CD8-positive, alpha-beta memory T cell (primary cell): ENCODE results near the gene TMIGD1. TPM values are rescaled to one million over a fixed set of nuclear protein-coding genes. Genes with fewer than 3 reads are reported as not detected.
"Not testable (repeated sequence)": the region's sequence is repeated elsewhere in the genome, so short reads cannot be mapped to it uniquely, and the experiment has no call there.

Experiments used
- CTCF ChIA-PET: fragments of 350-600 bp; sonication (Branson Sonifier 250); formaldehyde crosslinking; loops from one replicate; lab custom pipeline; 2021; ENCODE audit warnings: antibody characterized with exemption; lab: Charles Lee
- POLR2A ChIA-PET: fragments of 350-600 bp; sonication (Branson Sonifier 250); formaldehyde crosslinking; loops from one replicate; lab custom pipeline; 2021; ENCODE audit warnings: antibody characterized with exemption; lab: Charles Lee
- DNase-seq, 5 donors: peaks; one replicate each; pipeline versions ENCODE4 v3.0.0 to v3.0.0-alpha.2; 2020 to 2022; ENCODE audit warnings: mixed read lengths in 1 of 5
- H3K27ac ChIP-seq: one replicate; pipeline ENCODE4 v1.7.0; 2013; ENCODE audit warnings: low read depth, mild to moderate bottlenecking, low read length, moderate library complexity
- H3K27me3 ChIP-seq: 2 replicates; pipeline ENCODE4 v1.7.0; 2013; ENCODE audit warnings: low read length, mild to moderate bottlenecking; ENCODE audit not compliant: insufficient read depth, poor library complexity, severe bottlenecking
- H3K36me3 ChIP-seq: 2 replicates; pipeline ENCODE4 v1.7.0; 2013; ENCODE audit warnings: mild to moderate bottlenecking, low read length, moderate library complexity; ENCODE audit not compliant: insufficient read depth
- H3K4me1 ChIP-seq: 2 replicates; pipeline ENCODE4 v1.7.0; 2013; ENCODE audit warnings: mild to moderate bottlenecking, low read length, moderate library complexity; ENCODE audit not compliant: insufficient read depth
- H3K4me3 ChIP-seq: 2 replicates; pipeline ENCODE4 v1.7.0; 2013; ENCODE audit warnings: mild to moderate bottlenecking, low read length
- H3K9me3 ChIP-seq: 2 replicates; pipeline ENCODE4 v1.7.0; 2013; ENCODE audit warnings: mild to moderate bottlenecking, low read length
- H3K27ac Mint-ChIP-seq, 8 donors: one replicate each; pipeline ENCODE4 v1.8.0; 2020 to 2021; ENCODE audit warnings: mixed read lengths in 8 of 8, mild to moderate bottlenecking in 6 of 8, inconsistent platforms in 3 of 8, moderate library complexity in 3 of 8
- H3K27me3 Mint-ChIP-seq, 2 donors: one replicate each; pipeline ENCODE4 v1.8.0; 2020 to 2021; ENCODE audit warnings: mixed read lengths in 2 of 2, mild to moderate bottlenecking in 1 of 2, moderate library complexity in 1 of 2
- H3K36me3 Mint-ChIP-seq, 3 donors: one replicate each; pipeline ENCODE4 v1.8.0; 2020 to 2021; ENCODE audit warnings: mixed read lengths in 3 of 3, inconsistent platforms in 1 of 3, mild to moderate bottlenecking in 1 of 3
- H3K4me1 Mint-ChIP-seq, 3 donors: one replicate each; pipeline ENCODE4 v1.8.0; 2020 to 2021; ENCODE audit warnings: mixed read lengths in 3 of 3, inconsistent platforms in 1 of 3, mild to moderate bottlenecking in 1 of 3
- H3K4me3 Mint-ChIP-seq, 7 donors: one replicate each; pipeline ENCODE4 v1.8.0; 2020 to 2021; ENCODE audit warnings: mixed read lengths in 7 of 7, mild to moderate bottlenecking in 6 of 7, moderate library complexity in 4 of 7, inconsistent platforms in 2 of 7
- H3K9me3 Mint-ChIP-seq, 5 donors: one replicate each; pipeline ENCODE4 v1.8.0; 2020 to 2022; ENCODE audit warnings: mixed read lengths in 5 of 5, mild to moderate bottlenecking in 3 of 5, moderate library complexity in 2 of 5, inconsistent platforms in 1 of 5
- polyA plus RNA-seq: library from polyadenylated mRNA; unstranded; fragments of 300-500 nt; fragmentation: Illumina TruSeq; gene quantifications from one replicate; pipeline ENCODE4 v1.2.3, GENCODE V29; 2021
- total RNA-seq, 2 experiments: library from RNA; stranded (reverse); gene quantifications; one replicate each; pipeline ENCODE4 v1.2.3, GENCODE V29; 2021

TMIGD1 gene
- total and polyA plus RNA-seq, 3 experiments from 2014 or later, result not detected

- no peak for DNase-seq
- Mint-ChIP-seq H3K9me3 (no peaks in the 10 kb centered on the region), H3K4me3 (no peak overlapping the region), H3K27ac (no peak overlapping the region), H3K27me3 (no peaks in the 10 kb centered on the region), H3K36me3 (no peaks in the 10 kb centered on the region), H3K4me1 (peaks cover 4 to 11% (median 4%) of the 10 kb centered on the region in 3 donors)
- no peaks in the 10 kb centered on the region for H3K36me3 ChIP-seq
- ChIA-PET POLR2A (no interaction called here), CTCF (interaction anchor here (1.1 kb wide), 1 partner anchor 9 kb away, joined by 4 read pairs; no protein-coding TSS in a partner anchor)
- no peaks in the 10 kb centered on the region for H3K27me3 ChIP-seq
- H3K4me1 ChIP-seq, result no peaks in the 10 kb centered on the region
- H3K4me3 ChIP-seq, result no peak overlapping the region
- no peak overlapping the region for H3K27ac ChIP-seq
- H3K9me3 ChIP-seq, result no peaks in the 10 kb centered on the region
These were observed 11.2 kb upstream of the TMIGD1 start for GRCh38 chr17:30345089-30345433.

GRCh38 chr17:30344283-30345088 is 10.6 kb upstream of the TMIGD1 start:
- H3K27me3 ChIP-seq, result no peaks in the 10 kb centered on the region
- H3K27ac Mint-ChIP-seq, result peak overlapping the region in 1 of 8 donors; percentile 82
- no peaks in the 10 kb centered on the region for H3K36me3 ChIP-seq
- no peaks in the 10 kb centered on the region for H3K4me1 ChIP-seq
- no peak overlapping the region for H3K4me3 Mint-ChIP-seq
- no peaks in the 10 kb centered on the region for H3K27me3 Mint-ChIP-seq
- peak overlapping the region; percentile 28 for H3K27ac ChIP-seq
- H3K9me3 Mint-ChIP-seq, result no peaks in the 10 kb centered on the region
- peaks cover 7 to 14% (median 7%) of the 10 kb centered on the region in 3 donors for H3K4me1 Mint-ChIP-seq
- no peak overlapping the region for H3K4me3 ChIP-seq
- H3K36me3 Mint-ChIP-seq, result no peaks in the 10 kb centered on the region
- no peak for DNase-seq
- ChIA-PET CTCF (interaction anchor here (1.1 kb wide), 1 partner anchor 8 kb away, joined by 4 read pairs; no protein-coding TSS in a partner anchor), POLR2A (no interaction called here)
- no peaks in the 10 kb centered on the region for H3K9me3 ChIP-seq

GRCh38 chr17:30343796-30344195 is 9.9 kb upstream of the TMIGD1 start:
- Histone ChIP-seq H3K4me1 (no peaks in the 10 kb centered on the region), H3K27ac (peak overlapping the region; percentile 28), H3K9me3 (no peaks in the 10 kb centered on the region), H3K36me3 (no peaks in the 10 kb centered on the region), H3K27me3 (no peaks in the 10 kb centered on the region), H3K4me3 (no peak overlapping the region)
- no peak for DNase-seq
- Mint-ChIP-seq H3K9me3 (no peaks in the 10 kb centered on the region), H3K27ac (peak overlapping the region in 2 of 8 donors; percentile 10 to 57), H3K27me3 (no peaks in the 10 kb centered on the region), H3K4me1 (peaks cover 7 to 14% (median 7%) of the 10 kb centered on the region in 3 donors), H3K4me3 (no peak overlapping the region), H3K36me3 (no peaks in the 10 kb centered on the region)
- CTCF ChIA-PET, result interaction anchor here (1.5 kb wide), 1 partner anchor 22 kb away, joined by 3 read pairs; no protein-coding TSS in a partner anchor
- POLR2A ChIA-PET, result no interaction called here

- H3K4me1 ChIP-seq, POLR2A ChIA-PET, H3K27me3 Mint-ChIP-seq, H3K27ac ChIP-seq, H3K4me3 ChIP-seq, H3K27me3 ChIP-seq, H3K36me3 Mint-ChIP-seq, H3K9me3 ChIP-seq, H3K4me3 Mint-ChIP-seq, DNase-seq, H3K9me3 Mint-ChIP-seq, H3K36me3 ChIP-seq: not testable (repeated sequence)
- peaks cover 7 to 14% (median 7%) of the 10 kb centered on the region in 3 donors for H3K4me1 Mint-ChIP-seq
- peak overlapping the region in 1 of 8 donors; percentile 6 for H3K27ac Mint-ChIP-seq
- CTCF ChIA-PET, result interaction anchor here (1.5 to 4.7 kb wide), 2 partner anchors 22 to 217 kb away, joined by 3 to 25 read pairs; no protein-coding TSS in a partner anchor
These were observed 9.4 kb upstream of the TMIGD1 start for GRCh38 chr17:30343244-30343643.

- peaks cover 7 to 15% (median 8%) of the 10 kb centered on the region in 3 donors for H3K4me1 Mint-ChIP-seq
- H3K27ac Mint-ChIP-seq, result peak overlapping the region in 1 of 8 donors; percentile 56
- H3K36me3 ChIP-seq, result no peaks in the 10 kb centered on the region
- H3K27me3 ChIP-seq, result no peaks in the 10 kb centered on the region
- DNase-seq, result no peak
- no peaks in the 10 kb centered on the region for H3K9me3 ChIP-seq
- POLR2A ChIA-PET, result interaction anchor here (0.7 kb wide), 1 partner anchor 613 kb away, joined by 18 read pairs; no protein-coding TSS in a partner anchor
- H3K4me3 ChIP-seq, result no peak overlapping the region
- no peaks in the 10 kb centered on the region for H3K4me1 ChIP-seq
- H3K27ac ChIP-seq, result no peak overlapping the region
- no peaks in the 10 kb centered on the region for H3K9me3 Mint-ChIP-seq
- CTCF ChIA-PET, result interaction anchor here (0.7 to 4.7 kb wide), 9 partner anchors 18 to 223 kb away, joined by 3 to 25 read pairs (median 7); partner anchors contain the start of genes BLMH and GOSR1
- H3K36me3 Mint-ChIP-seq, result no peaks in the 10 kb centered on the region
- H3K4me3 Mint-ChIP-seq, result no peak overlapping the region
- H3K27me3 Mint-ChIP-seq, result no peaks in the 10 kb centered on the region
These were observed 7.9 kb upstream of the TMIGD1 start for GRCh38 chr17:30341703-30342249.

GRCh38 chr17:30340801-30341356 is 7.0 kb upstream of the TMIGD1 start:
- Mint-ChIP-seq H3K4me3 (no peak overlapping the region), H3K4me1 (peaks cover 13 to 22% (median 17%) of the 10 kb centered on the region in 3 donors), H3K27ac (peak overlapping the region in 3 of 8 donors; percentile 33 to 73 (median 67)), H3K27me3 (no peaks in the 10 kb centered on the region), H3K36me3 (peaks cover 0 to 2% (median 0%) of the 10 kb centered on the region in 3 donors), H3K9me3 (no peaks in the 10 kb centered on the region)
- Histone ChIP-seq H3K4me3 (no peak overlapping the region), H3K27ac (no peak overlapping the region), H3K36me3 (no peaks in the 10 kb centered on the region), H3K9me3 (no peaks in the 10 kb centered on the region), H3K27me3 (no peaks in the 10 kb centered on the region), H3K4me1 (no peaks in the 10 kb centered on the region)
- no peak for DNase-seq
- POLR2A ChIA-PET, result no interaction called here
- CTCF ChIA-PET, result interaction anchor here (0.7 to 4.7 kb wide), 17 partner anchors 8 to 236 kb away, joined by 3 to 25 read pairs (median 6); partner anchors contain the start of genes BLMH and GOSR1

GRCh38 chr17:30339086-30339485 is 5.2 kb upstream of the TMIGD1 start:
- POLR2A ChIA-PET, result no interaction called here

More at GRCh38 chr17:30339086-30339485, 5.2 kb upstream of the TMIGD1 start:
- Histone ChIP-seq H3K4me3 (no peak overlapping the region), H3K27me3 (no peaks in the 10 kb centered on the region), H3K27ac (no peak overlapping the region), H3K9me3 (no peaks in the 10 kb centered on the region), H3K36me3 (no peaks in the 10 kb centered on the region), H3K4me1 (no peaks in the 10 kb centered on the region)
- Mint-ChIP-seq H3K9me3 (no peaks in the 10 kb centered on the region), H3K27me3 (no peaks in the 10 kb centered on the region), H3K4me1 (peaks cover 13 to 24% (median 21%) of the 10 kb centered on the region in 3 donors), H3K27ac (no peak overlapping the region), H3K36me3 (peaks cover 0 to 2% (median 0%) of the 10 kb centered on the region in 3 donors), H3K4me3 (no peak overlapping the region)
- CTCF ChIA-PET, result interaction anchor here (0.6 to 4.9 kb wide), 15 partner anchors 9 to 233 kb away, joined by 3 to 71 read pairs (median 5); partner anchors contain the start of gene BLMH
- no peak for DNase-seq
